KMS-11 (cell line): ENCODE data around the gene SDHB.

Experiments
- H2AFZ ChIP-seq: fragments of 200-600 bp; sonication (generic); 2 replicates; pipeline ENCODE4 v1.6.1; 2016; ENCODE audit warnings: antibody characterized with exemption, mixed run types, low read depth
- H3K27ac ChIP-seq: fragments of 200-600 bp; sonication (generic); 2 replicates; pipeline ENCODE4 v1.6.1; 2016; ENCODE audit warnings: mild to moderate bottlenecking, mixed run types
- H3K27me3 ChIP-seq: fragments of 200-600 bp; sonication (generic); 2 replicates; pipeline ENCODE4 v1.6.1; 2017; ENCODE audit warnings: mild to moderate bottlenecking, low read depth, mixed run types, moderate library complexity; ENCODE audit not compliant: insufficient read depth
- H3K36me3 ChIP-seq: fragments of 200-600 bp; sonication (generic); 2 replicates; pipeline ENCODE4 v1.6.1; 2017; ENCODE audit warnings: mild to moderate bottlenecking, mixed run types; ENCODE audit not compliant: insufficient read depth
- H3K4me1 ChIP-seq: fragments of 200-600 bp; sonication (generic); 2 replicates; pipeline ENCODE4 v1.6.1; 2016; ENCODE audit warnings: mild to moderate bottlenecking, low read depth, mixed run types; ENCODE audit not compliant: poor library complexity, severe bottlenecking
- H3K4me2 ChIP-seq: fragments of 200-600 bp; sonication (generic); 2 replicates; pipeline ENCODE4 v1.7.0; 2016; ENCODE audit warnings: mild to moderate bottlenecking, mixed run types
- H3K4me3 ChIP-seq: fragments of 200-600 bp; sonication (generic); IDR thresholded peaks from 2 replicates; pipeline ENCODE4 v1.6.1; 2017; ENCODE audit warnings: low read depth, low read length, mixed read lengths; ENCODE audit not compliant: insufficient read depth
- H3K79me2 ChIP-seq: fragments of 200-600 bp; sonication (generic); 2 replicates; pipeline ENCODE4 v1.6.1; 2016; ENCODE audit warnings: low read depth, mixed run types; ENCODE audit not compliant: insufficient read depth
- H3K9ac ChIP-seq: fragments of 200-600 bp; sonication (generic); 2 replicates; pipeline ENCODE4 v1.6.1; 2016; ENCODE audit warnings: mild to moderate bottlenecking, mixed run types
- H4K20me1 ChIP-seq: fragments of 200-600 bp; sonication (generic); 2 replicates; pipeline ENCODE4 v1.6.1; 2016; ENCODE audit warnings: mild to moderate bottlenecking, mixed run types; ENCODE audit not compliant: insufficient read depth
- TF ChIP-seq, protein P1 (sequence below): fragments of 200-600 bp; sonication (generic); conservative IDR thresholded peaks from 2 replicates; pipeline ENCODE4 v1.6.1; 2017; ENCODE audit warnings: low read depth, mild to moderate bottlenecking, antibody characterized with exemption, low read length, moderate library complexity, mixed read lengths

SDHB gene

GRCh38 chr1:17098446-17099317, 44.9 kb upstream of the SDHB start:
- TF ChIP-seq, protein P1, sequence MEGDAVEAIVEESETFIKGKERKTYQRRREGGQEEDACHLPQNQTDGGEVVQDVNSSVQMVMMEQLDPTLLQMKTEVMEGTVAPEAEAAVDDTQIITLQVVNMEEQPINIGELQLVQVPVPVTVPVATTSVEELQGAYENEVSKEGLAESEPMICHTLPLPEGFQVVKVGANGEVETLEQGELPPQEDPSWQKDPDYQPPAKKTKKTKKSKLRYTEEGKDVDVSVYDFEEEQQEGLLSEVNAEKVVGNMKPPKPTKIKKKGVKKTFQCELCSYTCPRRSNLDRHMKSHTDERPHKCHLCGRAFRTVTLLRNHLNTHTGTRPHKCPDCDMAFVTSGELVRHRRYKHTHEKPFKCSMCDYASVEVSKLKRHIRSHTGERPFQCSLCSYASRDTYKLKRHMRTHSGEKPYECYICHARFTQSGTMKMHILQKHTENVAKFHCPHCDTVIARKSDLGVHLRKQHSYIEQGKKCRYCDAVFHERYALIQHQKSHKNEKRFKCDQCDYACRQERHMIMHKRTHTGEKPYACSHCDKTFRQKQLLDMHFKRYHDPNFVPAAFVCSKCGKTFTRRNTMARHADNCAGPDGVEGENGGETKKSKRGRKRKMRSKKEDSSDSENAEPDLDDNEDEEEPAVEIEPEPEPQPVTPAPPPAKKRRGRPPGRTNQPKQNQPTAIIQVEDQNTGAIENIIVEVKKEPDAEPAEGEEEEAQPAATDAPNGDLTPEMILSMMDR = no peak
- H3K36me3 ChIP-seq = no peaks in the 10 kb centered on the region
- peaks cover 97% of the 10 kb centered on the region for H3K27me3 ChIP-seq
- H2AFZ ChIP-seq = no peak overlapping the region
- no peaks in the 10 kb centered on the region for H3K79me2 ChIP-seq
- no peaks in the 10 kb centered on the region for H4K20me1 ChIP-seq
- H3K9ac ChIP-seq = no peak overlapping the region
- no peak overlapping the region for H3K27ac ChIP-seq
- no peaks in the 10 kb centered on the region for H3K4me1 ChIP-seq
- H3K4me2 ChIP-seq = no peak overlapping the region
- no peak overlapping the region for H3K4me3 ChIP-seq

- H3K27me3 ChIP-seq = peaks cover 96% of the 10 kb centered on the region
- no peak overlapping the region for H3K4me3 ChIP-seq
- H3K27ac ChIP-seq = no peak overlapping the region
- H3K79me2 ChIP-seq = no peaks in the 10 kb centered on the region
- TF ChIP-seq, protein P1 = no peak
- H3K4me1 ChIP-seq = no peaks in the 10 kb centered on the region
- no peak overlapping the region for H3K9ac ChIP-seq
- H4K20me1 ChIP-seq = no peaks in the 10 kb centered on the region
- H3K4me2 ChIP-seq = no peak overlapping the region
- H3K36me3 ChIP-seq = no peaks in the 10 kb centered on the region
- H2AFZ ChIP-seq = no peak overlapping the region
Observed at GRCh38 chr1:17097787-17098186, 44.0 kb upstream of the SDHB start.

DNA sequence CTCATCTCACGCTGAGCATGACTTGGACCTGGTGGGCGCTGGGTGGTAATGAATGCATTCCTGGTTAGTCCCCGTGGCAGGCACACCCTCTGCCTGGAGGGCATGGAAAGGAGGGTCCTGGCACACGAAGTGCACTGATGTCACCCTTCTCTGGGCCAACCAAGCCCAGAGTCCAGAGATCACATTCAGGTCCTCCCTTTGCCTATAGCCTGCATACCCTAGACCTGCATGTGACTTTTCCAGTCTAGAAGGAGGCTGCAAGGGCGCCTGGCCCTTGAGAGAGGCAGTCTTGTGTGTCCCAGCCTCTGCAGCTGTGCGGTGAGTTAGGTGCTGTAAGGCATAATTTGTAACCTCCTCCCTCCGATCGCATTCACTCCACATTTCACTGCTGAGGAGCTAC, 43.3 kb upstream of the SDHB start:
- H3K4me2 ChIP-seq = no peak overlapping the region
- H2AFZ ChIP-seq = no peak overlapping the region
- no peak overlapping the region for H3K4me3 ChIP-seq
- H3K27me3 ChIP-seq = peaks cover 95% of the 10 kb centered on the region
- no peaks in the 10 kb centered on the region for H4K20me1 ChIP-seq
- TF ChIP-seq, protein P1 = no peak
- no peaks in the 10 kb centered on the region for H3K4me1 ChIP-seq
- H3K27ac ChIP-seq = no peak overlapping the region
- H3K79me2 ChIP-seq = no peaks in the 10 kb centered on the region
- no peak overlapping the region for H3K9ac ChIP-seq
- no peaks in the 10 kb centered on the region for H3K36me3 ChIP-seq

DNA sequence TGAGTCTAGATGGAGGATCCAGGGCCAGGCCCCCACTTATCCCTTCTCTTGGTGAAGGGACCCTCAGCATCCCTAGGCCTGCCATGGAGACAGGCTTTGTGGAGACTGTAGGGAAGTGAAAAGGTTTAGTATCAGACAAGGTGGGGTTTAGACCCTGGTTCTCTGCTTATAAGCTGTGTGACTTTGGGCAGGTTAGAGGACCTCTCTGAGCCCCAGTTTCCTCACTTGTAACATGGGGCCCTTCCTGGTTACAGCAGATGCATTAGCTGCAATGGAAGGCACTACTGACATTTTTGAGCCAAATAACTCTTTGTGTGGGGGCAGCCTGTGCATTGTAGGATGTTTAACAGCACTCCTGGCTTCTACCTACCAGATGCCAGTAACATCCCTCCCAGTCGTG, 42.8 kb upstream of the SDHB start:
- H3K79me2 ChIP-seq = no peaks in the 10 kb centered on the region
- H3K4me2 ChIP-seq = no peak overlapping the region
- no peak overlapping the region for H3K9ac ChIP-seq
- H3K27ac ChIP-seq = no peak overlapping the region
- TF ChIP-seq, protein P1 = no peak
- no peak overlapping the region for H2AFZ ChIP-seq
- no peak overlapping the region for H3K4me3 ChIP-seq
- no peaks in the 10 kb centered on the region for H4K20me1 ChIP-seq
- H3K27me3 ChIP-seq = peaks cover 95% of the 10 kb centered on the region
- no peaks in the 10 kb centered on the region for H3K4me1 ChIP-seq
- H3K36me3 ChIP-seq = no peaks in the 10 kb centered on the region
